Ecto neural progenitor cell (in vitro differentiated cells): ENCODE data around the gene WAPL.
A peak's percentile ranks its signal among the peaks of the same experiment; 100 is the strongest.

Experiments used
- DNase-seq: peaks from one replicate; pipeline ENCODE4 v3.0.0-alpha.2; 2018; ENCODE audit warnings: low spot score

The WAPL gene

DNA sequence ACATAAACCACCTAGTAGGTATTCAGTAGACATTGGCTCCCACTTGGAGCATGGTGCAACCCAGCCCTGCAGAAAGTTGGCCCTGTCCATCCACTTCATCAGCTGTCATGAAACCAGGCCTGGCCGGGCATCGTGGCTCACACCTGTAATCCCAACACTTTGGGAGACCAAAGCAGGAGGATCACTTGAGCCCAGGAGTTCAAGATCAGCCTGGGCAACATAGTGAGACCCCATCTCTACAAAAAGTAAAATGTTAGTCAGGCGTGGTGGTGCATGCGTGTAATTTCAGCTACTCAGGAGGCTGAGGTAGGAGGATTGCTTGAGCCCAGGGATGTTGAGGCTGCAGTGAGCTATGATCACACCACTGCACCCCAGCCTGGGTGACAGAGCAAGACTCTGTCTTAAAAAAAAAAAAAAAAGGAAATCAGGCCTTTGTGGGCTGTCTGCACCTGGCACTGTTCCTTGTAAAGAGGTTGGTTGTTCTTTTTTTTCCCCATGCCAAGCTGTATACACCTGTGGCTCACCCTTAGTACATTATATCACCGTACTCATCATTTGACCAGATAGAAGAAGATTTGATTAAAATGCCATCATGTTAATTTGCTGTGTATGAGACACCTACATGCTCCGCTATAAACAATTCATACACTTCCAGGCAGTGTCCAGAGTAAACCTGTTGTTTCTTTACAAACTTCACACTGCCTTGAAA lies 109.6 kb downstream of the WAPL start:
- no peak for DNase-seq

DNA sequence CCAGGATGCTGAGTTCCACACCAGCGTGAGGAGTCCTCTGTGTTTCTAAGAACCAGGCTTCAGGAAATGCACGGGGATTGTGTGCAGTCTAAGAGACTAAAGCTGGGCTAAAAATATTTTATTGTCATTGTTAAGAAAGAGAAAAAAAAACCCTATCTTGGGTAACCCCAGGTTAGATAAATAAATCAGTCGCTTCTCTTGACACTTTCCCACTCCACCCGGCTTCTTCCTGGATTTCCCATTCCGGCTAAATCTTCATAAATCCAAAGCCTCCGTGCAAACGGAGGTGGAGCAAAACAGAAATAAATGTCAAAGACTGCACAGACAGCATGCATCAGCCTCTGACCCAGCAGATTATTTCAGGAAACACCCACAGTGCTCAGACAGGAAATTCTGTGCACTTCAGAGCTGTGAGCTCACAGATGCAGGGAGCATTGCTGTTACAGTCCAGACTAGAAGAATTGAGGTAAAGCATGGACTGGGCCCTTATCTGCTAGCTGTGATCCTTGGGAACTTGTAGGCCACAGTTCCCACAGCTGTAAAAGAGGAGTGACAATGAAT lies 110.2 kb downstream of the WAPL start:
- DNase-seq = no peak

- DNase-seq = no peak
Observed at GRCh38 chr10:86410542-86411124, 111.0 kb downstream of the WAPL start.

GRCh38 chr10:86409183-86409582 lies 112.4 kb downstream of the WAPL start:
- DNase-seq = no peak

- DNase-seq = no peak
Observed at GRCh38 chr10:86403183-86403797, 118.3 kb downstream of the WAPL start.

DNA sequence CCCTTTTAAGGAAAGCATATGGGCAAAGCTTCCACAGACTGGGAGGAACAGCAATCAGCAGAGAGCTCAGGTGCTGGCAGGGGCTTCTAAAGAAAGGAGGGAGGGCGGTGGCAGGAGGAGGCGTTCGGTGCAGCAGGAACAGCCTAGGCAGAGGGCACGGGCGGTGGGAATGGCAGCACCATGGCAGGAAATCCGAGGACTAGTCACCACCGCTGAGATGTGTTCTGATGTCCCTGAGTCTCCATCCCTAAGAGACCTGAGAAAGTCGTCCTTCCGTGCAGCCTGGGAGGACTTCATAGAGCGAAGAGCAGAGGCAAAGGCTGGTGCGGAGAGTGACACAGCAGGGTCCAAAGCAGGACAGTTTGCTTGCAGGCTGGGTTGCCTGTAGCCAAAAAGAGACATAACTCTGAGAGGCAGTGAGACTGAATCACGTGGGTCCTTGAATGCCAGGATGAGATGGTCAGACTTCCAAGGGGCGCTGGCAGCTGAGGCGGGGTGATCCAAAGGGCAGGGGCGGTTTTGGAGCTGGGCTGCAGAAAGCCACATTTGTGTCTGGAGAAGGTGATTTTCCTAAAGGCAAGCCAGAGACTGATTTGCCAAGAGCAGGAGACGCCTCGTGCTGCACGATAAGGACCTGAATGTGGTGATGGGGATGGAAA lies 119.2 kb downstream of the WAPL start:
- DNase-seq = peak; percentile 49

DNA sequence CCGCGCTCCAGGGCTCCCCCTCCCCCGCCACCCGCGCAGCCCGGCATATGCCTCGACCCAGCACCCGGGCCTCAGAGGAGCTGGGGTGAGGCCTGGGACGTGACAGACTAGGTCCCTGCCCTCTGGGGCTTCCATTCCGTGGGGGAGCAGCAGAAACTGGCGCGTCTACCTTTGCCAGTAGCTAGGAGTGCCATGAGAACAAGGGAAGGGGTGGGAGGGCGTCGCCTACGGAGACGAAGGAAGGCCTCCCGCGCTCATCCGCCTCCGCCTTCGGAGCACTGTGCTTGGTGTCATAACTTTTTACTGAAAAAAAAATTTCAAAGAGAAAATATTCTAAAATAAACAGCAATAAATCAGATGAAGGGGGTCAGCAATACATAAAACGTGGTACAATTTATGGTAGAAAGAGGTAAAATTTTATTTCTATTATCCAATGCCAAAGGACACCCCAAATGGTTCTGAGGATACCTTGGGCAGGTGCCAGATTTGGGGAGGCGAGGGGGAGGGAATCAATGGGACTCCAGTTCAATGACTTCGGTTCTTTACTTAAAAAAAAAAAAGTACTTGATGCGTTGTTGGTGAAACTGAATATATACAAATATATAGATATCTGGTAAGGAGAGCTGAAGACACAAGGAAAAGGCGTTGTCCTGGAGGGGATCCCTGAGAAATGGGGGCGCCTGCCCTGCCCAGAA lies 119.9 kb downstream of the WAPL start:
- no peak for DNase-seq

DNA sequence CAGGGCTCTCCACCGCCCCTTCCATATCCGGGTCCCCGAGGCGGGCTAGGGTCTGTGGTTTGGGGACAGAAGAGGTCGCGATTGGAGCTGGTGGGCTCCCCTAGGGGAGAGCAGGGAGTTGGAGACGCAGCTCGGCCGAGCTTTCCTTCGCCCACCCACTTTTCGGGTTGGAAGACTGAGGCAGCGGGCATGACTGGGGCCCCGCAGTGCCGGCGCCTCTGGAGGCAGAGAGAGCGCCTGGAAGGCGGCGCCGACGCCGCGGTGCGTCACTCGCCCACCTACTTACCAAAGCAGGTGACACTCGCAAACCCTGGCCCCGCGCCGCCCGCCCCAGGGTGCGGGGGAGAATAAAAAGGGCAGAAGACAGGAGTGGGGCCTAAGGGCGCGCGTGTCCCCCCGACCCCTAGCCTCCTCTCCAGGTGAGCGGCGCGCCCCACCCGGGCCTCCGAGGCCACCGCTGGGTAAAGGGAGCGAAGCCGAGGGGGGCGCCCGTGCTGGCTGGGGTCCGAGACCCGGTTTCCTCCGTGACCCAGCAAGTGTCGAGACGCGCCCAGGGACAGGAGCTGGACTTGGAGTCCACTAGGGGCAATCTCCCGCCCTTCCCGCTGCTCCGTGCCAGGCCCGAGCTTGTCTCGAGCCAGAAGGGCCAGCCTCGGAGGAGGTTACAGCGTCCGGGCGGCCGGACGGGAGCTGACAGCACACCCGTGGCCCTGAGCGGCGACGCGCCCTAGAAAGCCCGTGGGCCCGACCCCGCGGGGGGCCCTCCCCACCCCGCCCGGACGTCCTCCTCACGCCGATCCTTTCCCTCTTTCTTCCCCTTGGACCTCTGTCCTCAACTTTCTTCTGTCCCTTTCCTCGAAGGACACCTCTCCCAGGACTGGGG lies 120.6 kb downstream of the WAPL start:
- peak; percentile 70 for DNase-seq

DNA sequence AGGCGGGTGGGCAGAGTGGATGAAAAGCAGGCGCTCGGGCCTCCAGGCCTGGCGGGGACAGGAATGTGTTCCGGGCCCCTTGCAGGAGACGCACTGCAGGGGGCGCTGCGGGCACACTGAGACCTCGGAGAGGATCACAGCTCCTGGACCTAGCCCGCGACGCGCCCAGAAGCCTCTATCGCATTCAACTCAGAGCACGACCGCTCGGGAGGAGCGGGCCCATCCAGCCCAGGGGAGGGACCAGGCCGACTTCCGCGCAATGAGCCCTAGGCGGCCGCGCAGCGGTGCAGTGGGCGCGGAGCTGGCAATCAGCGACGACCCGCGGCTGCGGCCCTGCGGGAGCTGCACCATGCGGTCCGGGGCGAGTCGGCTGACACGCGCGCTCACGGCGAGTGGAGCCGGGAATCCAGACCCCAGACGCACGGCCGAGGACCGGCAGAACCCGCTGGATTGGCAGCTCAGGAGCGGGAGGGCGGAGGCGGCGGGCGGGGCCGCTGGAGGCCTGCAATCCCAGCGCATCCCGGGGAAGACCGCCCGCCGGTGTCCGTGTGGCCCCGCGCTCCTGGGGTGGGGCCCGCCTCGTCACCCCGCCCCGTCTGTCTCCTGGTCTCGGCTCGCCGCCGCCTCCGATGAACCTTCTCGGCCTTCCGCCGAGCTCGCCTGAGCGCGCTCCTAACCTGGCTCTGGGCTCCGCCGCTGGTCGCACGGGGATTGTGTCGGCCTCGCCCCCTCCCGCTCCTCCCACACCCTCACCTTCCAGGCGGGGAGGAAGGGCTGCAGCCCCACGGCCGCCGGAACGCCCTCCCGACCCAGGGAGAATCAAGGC lies 121.5 kb downstream of the WAPL start:
- peak; percentile 97 for DNase-seq

DNA sequence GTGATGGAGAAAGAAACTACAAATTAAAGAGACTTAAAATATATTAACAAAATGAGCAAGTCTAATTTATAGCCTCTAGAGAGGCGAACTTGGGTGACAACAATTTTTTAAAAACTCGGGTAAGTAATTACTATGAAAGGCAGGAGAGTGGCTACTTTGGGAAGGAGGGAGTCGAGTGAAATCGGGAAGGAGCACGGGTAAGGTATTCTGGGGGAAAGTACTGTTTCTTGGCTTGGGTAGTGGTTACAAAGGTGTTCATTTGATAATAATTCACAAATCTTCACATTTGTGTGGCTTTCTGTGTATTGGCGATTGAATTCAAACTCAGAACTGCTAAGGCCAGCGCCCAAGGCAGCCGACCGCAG lies 122.1 kb downstream of the WAPL start:
- no peak for DNase-seq

- DNase-seq = no peak
Observed at GRCh38 chr10:86397120-86397519, 124.5 kb downstream of the WAPL start.

DNA sequence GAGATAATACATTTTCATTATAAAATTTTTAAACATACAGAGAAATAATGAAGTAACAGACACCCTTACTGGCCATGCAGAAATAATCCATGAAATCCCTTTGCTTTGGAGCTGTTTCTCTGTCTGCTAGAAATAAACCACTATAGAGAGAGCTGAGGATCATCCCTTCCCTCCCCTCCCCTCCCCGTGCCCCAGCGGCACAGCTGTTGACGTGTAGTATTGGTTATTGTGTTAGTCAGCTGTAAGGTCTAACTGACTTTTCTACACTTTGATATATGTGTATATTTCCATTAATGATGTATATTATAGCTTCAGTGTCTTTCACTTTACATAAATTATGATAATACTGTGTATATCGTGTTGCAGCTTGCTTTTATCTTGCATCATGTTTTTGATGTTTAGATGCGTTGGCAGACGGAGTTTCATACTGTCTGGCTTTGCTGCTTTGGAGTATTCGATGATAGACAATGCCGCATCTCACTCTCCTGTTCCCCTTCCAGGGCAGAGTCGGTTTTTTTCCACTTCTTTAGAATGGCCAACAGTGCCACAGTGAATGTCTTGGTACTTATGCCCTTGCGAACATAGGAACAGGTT lies 127.6 kb downstream of the WAPL start:
- DNase-seq = no peak

GRCh38 chr10:86393362-86393761 lies 128.2 kb downstream of the WAPL start:
- no peak for DNase-seq

DNA sequence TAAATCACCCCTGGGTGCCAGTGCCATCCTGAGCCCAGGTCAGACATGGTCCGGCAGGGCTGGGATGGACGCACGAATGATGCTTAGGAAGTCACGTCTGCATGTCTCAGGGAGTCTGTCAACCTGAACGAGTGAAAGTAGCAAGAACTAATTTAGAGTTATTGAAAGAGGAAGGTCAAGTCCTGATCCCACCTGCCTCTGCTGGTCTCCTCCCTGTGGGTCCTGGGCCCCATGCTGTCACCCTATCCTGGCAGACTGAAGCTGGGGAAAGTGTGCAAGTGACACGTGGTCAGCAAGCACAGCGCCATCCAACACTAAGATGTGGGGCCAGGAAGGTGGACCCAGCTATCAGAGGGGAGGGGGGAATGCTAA lies 128.9 kb downstream of the WAPL start:
- no peak for DNase-seq

DNA sequence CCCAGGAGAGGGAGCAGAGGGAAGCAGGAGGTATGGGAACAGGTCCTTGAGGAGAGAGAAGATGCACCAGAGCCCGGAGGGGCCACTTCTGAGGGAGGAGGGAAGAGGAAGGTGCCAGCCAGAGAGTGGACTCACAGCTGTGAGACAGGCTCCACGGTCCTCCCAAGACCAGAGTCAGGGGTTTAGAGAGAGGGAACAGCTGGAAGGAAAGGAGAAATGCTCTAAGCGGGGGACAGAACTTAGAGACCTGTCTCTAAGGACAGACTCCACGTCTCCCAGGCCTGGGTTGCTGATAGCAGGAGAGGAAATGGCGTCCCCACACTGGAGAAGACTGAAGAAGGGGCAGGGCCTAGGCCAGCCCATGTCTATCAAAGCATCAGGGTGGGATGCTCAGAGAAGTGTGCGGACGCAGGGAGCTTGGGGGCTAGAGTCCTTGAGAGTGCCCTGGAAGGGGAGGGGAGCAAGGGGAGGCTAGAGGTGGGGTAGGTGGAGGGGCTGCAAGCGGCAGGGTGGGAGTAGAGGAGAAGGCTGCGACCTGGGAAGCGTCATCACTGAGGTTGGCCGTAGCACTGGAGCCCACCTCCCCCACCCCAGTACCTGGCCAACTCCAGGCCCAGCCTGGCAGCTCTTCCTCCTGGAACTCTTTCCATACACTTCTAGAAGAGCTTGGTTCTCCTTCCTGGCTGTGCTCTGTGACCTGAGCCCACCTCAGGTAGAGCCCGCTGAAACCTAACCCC lies 129.4 kb downstream of the WAPL start:
- DNase-seq = no peak

DNA sequence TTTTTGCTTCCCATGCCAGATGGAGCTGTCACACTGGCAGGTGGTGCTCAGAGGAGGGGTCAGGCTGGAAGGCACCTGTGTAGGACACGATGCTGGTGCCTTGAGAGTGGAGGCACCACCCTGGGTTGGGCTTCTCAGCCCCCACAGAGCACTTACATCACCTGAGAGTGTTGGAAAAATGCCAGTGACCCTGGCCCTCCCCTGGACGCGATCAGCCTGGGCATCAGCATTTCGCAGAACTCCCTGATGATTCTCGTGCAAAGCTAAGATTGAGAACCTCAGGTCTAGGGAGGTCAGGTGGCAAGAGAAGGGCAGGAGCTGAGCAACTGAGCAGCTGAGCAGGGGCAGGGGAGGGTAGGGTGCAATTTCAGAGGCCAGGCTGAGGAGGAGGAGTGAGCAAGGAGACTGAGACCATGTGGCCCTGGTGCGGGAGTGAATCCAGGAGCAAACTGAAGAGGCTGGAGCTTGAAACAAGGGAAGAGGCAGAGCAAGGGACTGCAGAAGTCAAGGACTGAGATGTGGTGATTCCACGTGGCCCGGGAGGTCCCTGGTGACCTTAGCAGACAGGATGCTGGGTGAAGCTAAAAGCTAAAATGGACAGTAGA lies 130.3 kb downstream of the WAPL start:
- DNase-seq = no peak

GRCh38 chr10:86390337-86391120 lies 131.1 kb downstream of the WAPL start:
- DNase-seq = no peak
